A172 (cell line): Measurements from ENCODE around the gene DNA2. TPM values are rescaled to one million over a fixed set of nuclear protein-coding genes. Genes with fewer than 3 reads are reported as not detected.

Experiments
- DNase-seq: peaks from one replicate; pipeline ENCODE4 v3.0.0-alpha.2; 2015; ENCODE audit warnings: low spot score
- total RNA-seq: library from RNA; depleted of rRNA; stranded (reverse); fragments of >200 nt; shearing (Covaris generic); gene quantifications from 2 replicates; pipeline ENCODE4 v1.2.3, GENCODE V29; 2014; rRNA removed

DNA2 gene
- total RNA-seq, 1 experiment from 2014 or later: 31.1 TPM

DNA sequence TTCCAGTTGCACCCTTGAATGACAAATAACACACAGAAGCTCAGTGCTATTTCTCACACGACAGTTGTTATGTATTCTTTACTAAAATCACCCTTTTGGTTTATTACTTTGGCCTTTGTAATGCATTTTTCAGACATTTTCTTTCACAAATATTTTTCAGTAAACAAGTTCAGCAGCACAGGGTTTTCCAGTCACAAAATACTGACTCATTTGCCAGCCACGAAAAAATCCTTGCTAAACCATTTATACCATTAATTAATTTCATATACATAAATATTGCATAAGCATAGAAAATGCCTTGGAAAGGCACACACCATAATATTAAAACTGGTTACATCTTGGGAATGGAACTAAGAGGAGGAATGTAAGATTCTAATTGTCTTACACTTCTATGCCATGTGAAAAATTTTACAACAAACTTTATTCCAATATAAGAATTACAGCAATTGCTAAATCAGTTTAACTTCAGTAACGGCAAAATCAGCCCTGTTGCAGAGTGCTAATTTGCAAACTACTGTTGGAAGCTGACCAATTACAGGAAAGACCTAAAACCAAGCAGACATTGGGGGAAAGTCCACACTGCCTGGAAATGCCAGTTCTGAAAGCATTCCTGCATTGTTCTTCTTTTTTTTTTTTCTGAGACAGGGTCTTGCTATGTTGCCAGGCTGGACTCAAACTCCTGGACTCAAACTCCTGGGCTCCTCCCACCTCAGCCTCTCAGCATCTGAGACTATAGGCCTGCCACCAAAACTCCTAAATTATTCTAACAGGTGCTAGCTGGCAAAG, 107.5 kb downstream of the DNA2 start:
- DNase-seq: no peak

Other genes with a start within 250 kb of the DNA2 start
- not detected in 2 replicates for gene ATOH7, start 239.9 kb downstream of the DNA2 start, total RNA-seq
- 30.4 and 31.8 TPM in 2 replicates for gene HNRNPH3, start 139.9 kb downstream of the DNA2 start, total RNA-seq
- 9.2 and 9.6 TPM in 2 replicates for gene PBLD, start 139.0 kb downstream of the DNA2 start, total RNA-seq
- 31.8 and 40.2 TPM in 2 replicates for gene RUFY2, start 64.7 kb downstream of the DNA2 start, total RNA-seq
- gene SLC25A16, start 55.5 kb upstream of the DNA2 start, total RNA-seq: 14.2 and 27.3 TPM in 2 replicates
- gene TET1, start 88.4 kb upstream of the DNA2 start, total RNA-seq: 3.5 and 3.8 TPM in 2 replicates
- gene CCAR1, start 249.3 kb upstream of the DNA2 start, total RNA-seq: 43.1 and 62.3 TPM in 2 replicates